ENCODE data around the gene CERS1.
A peak's percentile ranks its signal among the peaks of the same experiment; 100 is the strongest.

The CERS1 gene, protein sequence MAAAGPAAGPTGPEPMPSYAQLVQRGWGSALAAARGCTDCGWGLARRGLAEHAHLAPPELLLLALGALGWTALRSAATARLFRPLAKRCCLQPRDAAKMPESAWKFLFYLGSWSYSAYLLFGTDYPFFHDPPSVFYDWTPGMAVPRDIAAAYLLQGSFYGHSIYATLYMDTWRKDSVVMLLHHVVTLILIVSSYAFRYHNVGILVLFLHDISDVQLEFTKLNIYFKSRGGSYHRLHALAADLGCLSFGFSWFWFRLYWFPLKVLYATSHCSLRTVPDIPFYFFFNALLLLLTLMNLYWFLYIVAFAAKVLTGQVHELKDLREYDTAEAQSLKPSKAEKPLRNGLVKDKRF

GRCh38 chr19:18895824-18896341, at the start of gene CERS1:
TSS of gene CERS1 (minus strand) at chr19:18896158. CDS start at chr19:18896072, 86 bp downstream.
- no peak for DNase-seq (ENCODE audit: low read depth)

DNA sequence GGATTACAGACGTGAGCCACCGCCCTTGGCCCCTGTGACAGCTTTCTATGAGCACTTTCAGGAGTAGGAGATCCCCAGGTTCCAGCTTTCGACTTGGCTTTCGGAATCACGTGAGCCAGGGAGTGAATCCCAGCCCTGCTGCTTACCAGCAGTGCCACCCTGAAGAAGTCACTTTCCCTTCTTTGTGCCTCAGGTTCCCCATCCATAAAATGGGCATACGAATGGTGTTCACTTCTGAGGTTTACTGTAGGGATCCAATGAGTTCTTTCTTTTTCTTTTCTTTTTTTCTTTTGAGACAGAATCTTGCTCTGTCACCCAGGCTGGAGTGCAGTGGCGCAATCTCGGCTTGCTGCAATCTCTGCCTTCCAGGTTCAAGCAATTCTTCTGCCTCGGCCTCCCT, 49.3 kb upstream of the CERS1 start:
- DNase-seq (ENCODE audit: low read depth): no peak

DNA sequence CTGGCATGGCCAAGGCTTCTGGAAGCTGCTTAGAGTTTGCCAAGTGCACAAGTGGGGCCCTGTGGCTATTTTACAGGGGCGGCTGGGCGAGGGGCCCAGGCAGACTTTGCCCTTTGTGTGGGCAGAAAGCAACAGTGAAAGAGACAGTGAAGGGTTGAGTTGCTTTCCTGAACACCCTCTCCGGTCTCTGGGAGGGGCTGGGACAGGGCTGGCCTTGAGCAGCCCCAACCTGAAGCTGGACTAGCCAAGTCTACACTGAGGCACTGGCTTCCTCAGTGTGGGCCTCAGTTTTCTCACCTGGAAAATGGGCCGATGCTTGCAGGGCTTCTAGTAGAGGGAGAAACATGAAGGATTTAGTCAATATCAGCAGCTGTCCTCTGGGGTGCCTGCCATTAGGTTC, 47.5 kb upstream of the CERS1 start:
- DNase-seq (ENCODE audit: low read depth): no peak

- DNase-seq (ENCODE audit: low read depth): no peak
Observed at GRCh38 chr19:18942692-18943091, 46.7 kb upstream of the CERS1 start.

- DNase-seq (ENCODE audit: low read depth): no peak
Observed at GRCh38 chr19:18941628-18942354, 45.8 kb upstream of the CERS1 start.

GRCh38 chr19:18940769-18941627, 45.0 kb upstream of the CERS1 start, which contains the start of gene HOMER3:
TSS of gene HOMER3 (minus strand) at chr19:18941217. CDS start at chr19:18938982, 2,235 bp downstream.
- peak; percentile 58 for DNase-seq (ENCODE audit: low read depth)

GRCh38 chr19:18939922-18940768, 44.2 kb upstream of the CERS1 start:
- no peak for DNase-seq (ENCODE audit: low read depth)

- DNase-seq (ENCODE audit: low read depth): no peak
Observed at GRCh38 chr19:18939163-18939562, 43.2 kb upstream of the CERS1 start.

GRCh38 chr19:18933297-18933696, 37.3 kb upstream of the CERS1 start:
- DNase-seq (ENCODE audit: low read depth): no peak

GRCh38 chr19:18932216-18932841, 36.4 kb upstream of the CERS1 start:
- peak; percentile 77 for DNase-seq (ENCODE audit: low read depth)

DNA sequence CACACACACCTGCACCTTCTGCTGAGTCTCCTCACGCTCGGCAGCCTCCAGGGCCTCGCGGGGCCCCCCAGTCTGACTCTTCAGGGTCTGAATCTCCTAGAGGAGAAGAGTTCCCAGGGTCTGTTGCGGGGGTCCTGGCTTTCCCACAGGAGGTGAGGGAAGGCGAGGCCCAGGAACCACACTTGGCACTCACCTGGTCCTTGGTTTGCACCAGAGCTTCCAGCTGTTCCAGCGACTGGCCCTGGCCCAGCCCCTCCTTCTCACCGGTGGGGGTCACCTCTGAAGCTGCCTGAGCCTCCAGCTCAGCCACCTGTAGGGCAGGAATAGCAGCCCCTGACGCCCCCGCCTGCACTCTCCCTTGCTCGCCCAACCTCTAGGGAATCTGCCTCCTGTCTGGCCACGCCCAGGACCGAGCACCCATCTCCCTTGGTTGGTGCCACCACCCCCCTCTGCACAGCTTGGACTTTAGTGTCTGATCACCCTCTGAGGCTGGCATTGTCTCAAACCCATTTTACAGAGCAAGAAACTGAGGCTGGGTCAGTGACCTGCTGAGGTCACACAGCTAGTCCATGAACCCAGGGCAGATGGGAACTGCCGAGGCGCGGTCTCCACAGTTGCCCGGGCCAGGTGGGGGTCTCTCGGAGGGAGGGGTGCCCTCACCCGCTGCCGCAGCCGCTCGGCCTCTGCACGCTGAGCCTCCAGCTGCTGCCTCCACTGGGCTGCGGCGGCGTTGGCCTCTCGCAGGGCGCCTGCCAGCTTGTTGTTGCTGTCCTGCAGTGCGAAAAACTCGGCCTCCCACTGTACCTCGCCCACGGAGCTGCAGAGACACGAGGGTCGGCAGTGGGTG, 35.6 kb upstream of the CERS1 start:
- no peak for DNase-seq (ENCODE audit: low read depth)

DNA sequence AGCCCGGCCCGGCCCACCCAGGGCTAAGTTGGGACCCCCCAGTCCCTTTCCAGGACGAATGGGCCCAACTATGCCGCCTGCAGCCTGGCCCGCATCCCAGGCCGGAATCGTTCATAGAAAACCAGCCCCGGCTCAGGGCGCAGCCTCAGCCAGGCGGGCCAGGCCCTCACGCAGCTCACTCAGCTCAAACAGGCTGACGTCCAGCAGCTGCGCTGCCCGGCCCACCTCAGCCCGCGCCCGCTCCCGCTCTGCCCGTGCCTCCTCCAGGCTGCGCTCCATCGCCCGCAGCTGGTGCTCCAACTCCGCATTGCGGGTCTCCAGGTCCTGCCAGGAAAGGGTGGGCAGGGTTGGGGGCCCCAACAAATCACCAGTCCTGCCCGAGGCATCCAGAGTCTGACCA, 33.4 kb upstream of the CERS1 start:
- DNase-seq (ENCODE audit: low read depth): no peak

DNA sequence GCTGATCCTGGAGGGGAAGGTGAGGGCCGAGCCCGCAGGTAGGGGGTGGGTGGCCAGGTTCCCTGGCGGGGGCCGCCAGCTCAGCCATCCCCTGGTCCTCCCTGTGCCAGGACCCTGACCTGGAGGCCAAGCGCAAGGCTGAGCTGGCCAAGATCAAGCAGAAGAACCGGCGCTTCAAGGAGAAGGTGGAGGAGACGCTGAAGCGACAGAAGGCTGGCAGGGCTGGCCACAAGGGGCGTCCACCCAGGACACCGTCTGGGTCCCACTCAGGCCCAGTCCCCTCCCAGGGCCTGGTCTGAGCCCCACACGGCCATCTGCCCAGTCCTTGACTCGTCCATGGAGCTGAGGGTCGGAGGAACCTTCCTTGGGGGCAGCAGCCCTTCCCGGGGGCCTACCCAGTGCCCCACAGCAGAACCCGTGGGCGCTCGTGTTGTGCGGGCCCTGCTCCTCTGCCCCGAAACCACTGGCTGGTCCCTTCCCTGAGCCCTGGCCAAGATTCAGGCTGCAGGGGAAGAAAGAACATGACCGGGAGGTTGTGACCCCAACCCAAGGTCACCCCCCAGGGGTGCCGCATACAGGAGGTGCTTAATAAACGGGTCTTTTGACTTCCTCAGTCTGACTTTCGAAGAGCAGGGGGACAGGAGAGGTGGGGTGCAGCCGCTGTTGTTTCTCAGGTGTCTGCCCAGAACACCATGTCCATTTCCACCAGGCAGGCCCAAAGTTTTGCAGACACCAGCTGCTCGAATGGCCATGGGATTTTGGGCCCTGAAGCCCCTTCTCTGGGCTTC, 32.3 kb upstream of the CERS1 start:
- DNase-seq (ENCODE audit: low read depth): no peak

DNA sequence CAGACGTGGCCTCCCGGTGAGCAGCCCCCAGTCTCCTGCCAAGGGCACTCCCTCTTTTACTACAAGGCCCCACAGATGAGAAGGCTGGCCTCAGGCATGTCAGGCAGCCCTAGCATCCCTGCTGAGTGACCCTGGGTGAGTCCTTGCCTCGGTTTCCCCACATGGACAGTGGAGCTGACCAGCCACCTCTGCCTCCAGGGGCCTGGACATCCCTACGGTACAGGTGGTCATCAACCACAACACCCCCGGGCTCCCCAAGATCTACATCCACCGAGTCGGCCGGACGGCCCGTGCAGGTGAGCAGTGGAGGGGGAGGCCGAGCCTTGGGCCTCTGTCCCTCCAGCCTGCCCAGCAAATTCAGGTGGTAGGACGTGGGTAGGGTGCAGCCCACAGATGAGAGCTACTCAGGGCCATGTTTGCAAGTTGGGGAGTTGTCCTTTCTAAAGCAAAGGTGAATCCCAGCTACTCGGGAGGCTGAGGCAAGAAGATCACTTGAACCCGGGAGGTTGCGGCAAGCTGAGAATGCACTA, 28.8 kb upstream of the CERS1 start:
- DNase-seq (ENCODE audit: low read depth): no peak

- DNase-seq (ENCODE audit: low read depth): no peak
Observed at GRCh38 chr19:18922228-18922985, 26.4 kb upstream of the CERS1 start.

DNA sequence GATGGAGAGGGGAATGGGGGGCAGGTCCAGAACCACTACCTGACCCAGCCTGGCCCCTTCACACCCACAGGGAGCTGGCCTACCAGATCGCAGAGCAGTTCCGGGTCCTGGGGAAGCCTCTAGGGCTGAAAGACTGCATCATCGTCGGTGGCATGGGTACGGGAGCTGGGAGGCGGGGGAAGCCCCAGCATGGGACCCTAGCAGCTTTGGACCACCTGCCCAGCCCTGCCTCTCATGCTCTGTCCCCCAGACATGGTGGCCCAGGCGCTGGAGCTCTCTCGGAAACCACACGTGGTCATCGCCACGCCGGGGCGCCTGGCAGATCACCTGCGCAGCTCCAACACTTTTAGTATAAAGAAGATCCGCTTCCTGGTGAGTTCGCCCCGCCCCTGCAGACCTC, 25.6 kb upstream of the CERS1 start:
- DNase-seq (ENCODE audit: low read depth): no peak

DNA sequence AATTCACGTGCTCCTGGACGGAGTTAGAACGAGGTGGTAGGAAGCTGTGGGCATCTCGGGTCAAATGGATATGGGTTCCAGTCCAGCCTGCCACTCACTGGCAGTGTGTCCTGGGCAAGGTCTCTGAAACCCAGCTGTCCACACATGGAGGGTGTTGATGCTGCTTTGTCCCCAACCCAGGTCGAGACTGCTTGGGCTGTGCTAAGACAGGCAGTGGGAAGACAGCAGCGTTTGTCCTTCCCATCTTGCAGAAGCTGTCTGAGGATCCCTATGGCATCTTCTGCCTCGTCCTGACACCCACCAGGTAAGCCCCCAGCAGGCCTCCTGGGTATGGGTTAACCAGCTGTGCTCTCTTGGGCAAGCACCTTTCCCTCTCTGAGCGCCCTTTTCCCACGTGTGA, 24.4 kb upstream of the CERS1 start:
- DNase-seq (ENCODE audit: low read depth): no peak

DNA sequence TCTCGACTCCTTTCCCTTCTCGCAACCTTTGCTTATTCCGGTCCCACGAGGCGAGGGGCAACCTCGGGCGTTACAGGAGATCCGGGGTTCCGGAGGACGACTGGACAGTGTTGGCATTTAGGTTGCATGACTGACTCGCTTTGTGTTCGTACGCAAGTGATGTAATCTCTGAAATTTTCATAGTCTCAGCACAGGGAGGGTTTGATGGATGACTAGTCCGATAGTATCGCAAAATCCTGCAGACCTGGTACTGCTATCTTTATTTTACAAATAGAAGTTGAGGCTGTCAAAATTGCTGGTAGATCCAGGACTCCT, 23.9 kb upstream of the CERS1 start:
- DNase-seq (ENCODE audit: low read depth): no peak

Measured in activated T-cell treated with anti-CD3 and anti-CD28 coated beads for 24 hours (primary cell).